GM21619 (cell line): ENCODE data around the gene NEB.
"Not testable (repeated sequence)": the region's sequence is repeated elsewhere in the genome, so short reads cannot be mapped to it uniquely, and the experiment has no call there.

Experiments used
- ATAC-seq: cut with Tn5 transposase; IDR thresholded peaks from one replicate; pipeline ENCODE4 v1.9.1; 2021; ENCODE audit not compliant: unreplicated experiment

The NEB gene

DNA sequence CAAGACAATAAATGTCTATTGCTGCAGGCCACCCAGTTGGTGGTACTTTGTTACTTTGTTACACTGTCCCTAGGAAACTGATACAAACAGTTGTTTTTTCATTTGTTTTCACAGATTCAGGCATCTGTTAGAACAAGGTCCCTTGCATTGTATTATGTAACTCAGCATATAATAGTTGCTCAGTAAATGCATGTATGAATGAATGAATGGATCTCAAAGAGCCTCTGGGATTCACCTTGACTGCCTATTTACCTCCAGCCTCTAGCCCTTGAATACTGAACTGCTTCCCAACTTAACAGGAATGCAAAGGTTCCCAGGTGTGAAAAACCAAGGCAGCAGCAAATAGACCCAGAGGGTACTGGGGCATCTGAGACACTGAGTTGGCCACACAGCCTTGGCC, 27.4 kb upstream of the NEB start:
- no peak for ATAC-seq

GRCh38 chr2:151761193-151761592, 26.9 kb upstream of the NEB start:
- ATAC-seq: no peak

DNA sequence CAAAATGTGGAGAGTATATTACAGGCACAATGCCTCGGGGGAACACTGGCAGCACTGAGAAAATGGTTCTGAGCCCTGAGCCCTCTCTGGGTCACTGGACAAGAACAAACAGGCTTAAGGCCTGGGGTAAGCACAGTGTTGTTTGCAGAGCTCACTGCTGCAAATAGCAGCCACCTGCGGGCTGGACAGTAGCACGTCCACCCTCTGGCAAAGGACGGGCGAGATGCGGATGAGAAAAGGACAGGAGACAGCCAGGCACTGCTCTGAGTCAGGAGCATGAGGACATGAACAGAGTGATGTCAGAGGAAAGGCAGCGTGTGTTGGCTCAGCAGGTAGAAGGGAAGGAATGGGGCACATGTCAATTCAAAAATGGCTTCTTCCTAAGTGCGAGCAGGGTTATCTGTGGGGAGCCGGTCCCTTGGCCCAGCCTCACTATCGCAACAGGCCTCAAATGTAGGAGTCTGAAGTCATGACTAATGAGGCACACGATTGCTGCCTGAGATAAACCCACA, 25.9 kb upstream of the NEB start:
- no peak for ATAC-seq

- ATAC-seq: no peak
Measured at GRCh38 chr2:151758744-151759143, 24.5 kb upstream of the NEB start.

GRCh38 chr2:151757861-151758260, 23.6 kb upstream of the NEB start:
- no peak for ATAC-seq

GRCh38 chr2:151756820-151757219, 22.5 kb upstream of the NEB start:
- no peak for ATAC-seq

DNA sequence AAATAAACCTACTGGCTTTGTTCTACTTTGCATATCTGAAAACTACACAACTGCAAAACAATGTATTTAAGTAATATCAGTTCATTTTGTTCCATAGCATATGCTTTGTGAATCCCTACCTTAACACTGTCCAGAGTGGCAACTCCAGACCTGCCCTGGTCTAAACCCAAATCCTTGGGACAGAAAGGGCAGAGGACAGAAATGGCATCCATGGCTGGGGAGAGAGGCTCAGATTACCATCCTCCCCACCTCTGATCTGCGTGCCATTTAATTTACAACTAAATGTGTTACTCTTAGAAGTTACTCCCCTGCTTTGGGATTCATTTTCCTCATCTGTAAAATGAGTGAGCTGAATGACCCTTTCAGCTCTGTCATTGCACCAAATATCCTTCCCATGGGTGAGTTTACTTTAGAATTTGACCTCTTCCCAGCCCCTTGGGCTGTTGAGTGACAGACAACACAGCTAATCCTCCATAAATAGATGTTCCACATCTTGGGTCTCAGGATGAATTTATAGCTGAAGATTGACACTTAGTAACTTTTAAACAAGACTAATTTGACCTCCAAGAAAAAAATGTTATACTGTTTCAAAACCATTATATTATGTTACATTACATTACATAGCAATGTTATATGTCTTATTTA, 20.1 kb upstream of the NEB start:
- ATAC-seq: no peak

GRCh38 chr2:151753540-151753939, 19.3 kb upstream of the NEB start:
- ATAC-seq: no peak

DNA sequence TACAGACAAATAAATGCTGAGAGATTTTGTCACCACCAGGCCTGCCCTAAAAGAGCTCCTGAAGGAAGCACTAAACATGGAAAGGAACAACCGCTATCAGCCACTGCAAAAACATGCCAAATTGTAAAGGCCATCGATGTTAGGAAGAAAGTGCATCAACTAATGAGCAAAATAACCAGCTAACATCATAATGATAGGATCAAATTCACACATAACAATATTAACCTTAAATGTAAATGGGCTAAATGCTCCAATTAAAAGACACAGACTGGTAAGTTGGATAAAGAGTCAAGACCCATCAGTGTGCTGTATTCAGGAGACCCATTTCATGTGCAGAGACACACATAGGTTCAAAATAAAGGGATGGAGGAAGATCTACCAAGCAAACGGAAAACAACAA, 11.0 kb upstream of the NEB start:
- ATAC-seq: not testable (repeated sequence)

GRCh38 chr2:151730262-151730975, 3.9 kb downstream of the NEB start:
- no peak for ATAC-seq

DNA sequence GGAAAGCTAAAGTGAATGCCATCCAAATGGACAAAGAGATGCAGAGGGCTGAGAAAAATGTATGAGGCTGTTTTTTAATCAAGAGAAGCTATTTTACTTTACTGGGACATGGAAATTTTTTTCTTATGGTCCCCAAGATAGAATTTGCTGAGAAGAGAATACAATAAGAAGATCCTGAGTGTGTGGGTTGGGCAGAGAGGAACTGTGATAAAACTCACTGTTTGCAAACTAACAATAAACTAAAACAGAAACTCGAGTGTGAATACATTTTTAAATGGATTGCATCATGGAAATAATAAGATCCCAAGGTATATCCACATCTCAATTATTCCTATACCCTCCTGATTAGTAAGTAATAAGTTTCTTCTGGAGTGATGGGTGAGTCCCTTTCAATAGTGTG, 4.4 kb downstream of the NEB start:
- no peak for ATAC-seq

DNA sequence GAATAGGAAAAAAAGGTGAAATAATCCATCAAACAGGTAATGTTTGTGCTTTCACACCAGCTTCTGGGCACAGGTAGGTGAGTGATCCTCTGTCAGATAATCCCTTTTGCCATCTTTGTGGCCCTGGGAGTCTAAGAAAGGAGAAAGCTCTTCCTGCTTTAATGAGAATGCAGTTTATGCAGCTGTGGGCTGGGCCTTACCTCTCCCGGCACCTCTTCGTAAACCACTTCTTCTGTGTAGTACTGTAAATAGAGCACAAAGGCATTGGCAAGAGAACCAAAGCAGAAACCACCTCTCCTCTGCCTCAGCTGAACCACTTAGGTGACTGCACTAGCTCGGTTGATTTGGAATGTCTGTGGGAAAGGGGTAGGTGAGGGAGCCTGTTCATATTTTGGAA, 4.9 kb downstream of the NEB start:
- no peak for ATAC-seq

- no peak for ATAC-seq
Measured at GRCh38 chr2:151728804-151729414, 5.4 kb downstream of the NEB start.

- ATAC-seq: no peak
Measured at GRCh38 chr2:151727593-151728552, 6.4 kb downstream of the NEB start.

DNA sequence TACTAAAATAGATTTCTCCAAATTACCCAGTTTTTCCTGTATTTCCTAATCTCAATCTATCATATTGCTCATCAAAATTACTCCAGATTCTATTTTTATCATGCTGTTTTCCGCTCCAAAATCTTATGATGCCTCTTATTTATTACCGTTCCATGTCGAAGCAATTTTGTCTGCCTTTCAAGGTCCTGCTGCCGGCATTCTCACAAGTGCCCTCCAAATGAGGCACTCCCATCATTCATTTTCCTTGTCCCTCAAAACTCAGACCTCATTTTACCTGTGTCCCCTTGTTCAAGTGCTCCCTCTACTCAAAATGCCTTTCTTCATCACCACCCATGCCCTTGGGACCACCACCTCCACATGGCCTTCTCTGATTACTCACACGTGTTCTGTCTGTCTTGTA, 13.1 kb downstream of the NEB start:
- ATAC-seq: no peak

- no peak for ATAC-seq
Measured at GRCh38 chr2:151720521-151720920, 13.8 kb downstream of the NEB start.

GRCh38 chr2:151718796-151719195, 15.5 kb downstream of the NEB start:
- no peak for ATAC-seq

GRCh38 chr2:151718247-151718646, 16.0 kb downstream of the NEB start:
- ATAC-seq: no peak

- ATAC-seq: no peak
Measured at GRCh38 chr2:151716721-151717120, 17.6 kb downstream of the NEB start.

GRCh38 chr2:151713291-151713903, 20.9 kb downstream of the NEB start:
- ATAC-seq: no peak

DNA sequence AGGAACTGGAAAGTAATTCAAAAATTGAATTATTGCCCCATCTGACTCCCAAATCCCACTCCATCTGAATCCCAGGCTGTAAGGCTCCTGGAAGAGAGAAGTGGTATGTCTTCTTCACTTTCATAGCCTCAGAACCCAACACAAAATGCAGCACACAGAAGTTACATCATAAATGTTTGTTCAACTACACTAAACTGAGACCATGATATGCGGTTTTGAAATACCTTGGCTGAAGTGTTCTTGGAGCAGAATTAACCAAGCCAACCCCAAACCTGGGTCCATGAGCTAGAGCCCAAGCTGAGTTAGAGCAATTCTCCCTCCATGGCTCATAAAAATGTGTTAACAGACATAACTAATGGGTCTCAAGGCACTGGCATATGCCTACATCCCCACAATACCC, 23.3 kb downstream of the NEB start:
- no peak for ATAC-seq
